GM12864 (cell line): ENCODE measurements around the gene FRMD4A.
"Not testable (repeated sequence)": the region's sequence is repeated elsewhere in the genome, so short reads cannot be mapped to it uniquely, and the experiment has no call there.

Experiments used
- DNase-seq: peaks from one replicate; pipeline ENCODE4 v3.0.0-alpha.2; 2011; ENCODE audit warnings: low read depth
- H3K4me3 ChIP-seq: 2 replicates; pipeline ENCODE4 v1.5.1; 2011; ENCODE audit warnings: mild to moderate bottlenecking, low read depth, low read length, control low read depth
- CTCF ChIP-seq: IDR thresholded peaks from 2 replicates; pipeline ENCODE4 v1.5.1; 2011; ENCODE audit warnings: low read depth, mild to moderate bottlenecking, moderate library complexity, low read length, control low read depth, inconsistent platforms; ENCODE audit errors: missing control alignments

Gene FRMD4A

DNA sequence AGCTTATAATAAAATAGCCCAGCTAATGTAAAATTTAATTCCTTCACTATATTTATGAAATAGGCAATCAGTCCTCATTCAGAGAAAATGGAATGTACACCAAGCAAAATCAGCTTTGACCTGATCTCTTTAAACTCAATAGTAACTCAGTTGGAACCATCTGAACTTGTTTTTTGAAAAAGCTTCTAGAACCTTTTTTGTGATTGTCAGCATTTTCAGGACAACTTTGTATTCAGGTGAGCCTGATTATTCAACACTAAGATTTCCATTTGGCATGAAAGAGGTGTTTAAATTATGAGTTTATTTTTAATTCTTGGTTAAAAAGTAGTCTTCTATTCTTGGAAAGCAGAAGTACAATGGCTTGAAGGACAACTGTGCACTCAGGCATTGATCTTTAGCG, 89.5 kb downstream of the FRMD4A start:
- no peak for TF ChIP-seq CTCF
- no peak for DNase-seq
- no peak overlapping the region for H3K4me3 ChIP-seq

GRCh38 chr10:14240253-14241189, 90.2 kb downstream of the FRMD4A start:
- no peak for DNase-seq

DNA sequence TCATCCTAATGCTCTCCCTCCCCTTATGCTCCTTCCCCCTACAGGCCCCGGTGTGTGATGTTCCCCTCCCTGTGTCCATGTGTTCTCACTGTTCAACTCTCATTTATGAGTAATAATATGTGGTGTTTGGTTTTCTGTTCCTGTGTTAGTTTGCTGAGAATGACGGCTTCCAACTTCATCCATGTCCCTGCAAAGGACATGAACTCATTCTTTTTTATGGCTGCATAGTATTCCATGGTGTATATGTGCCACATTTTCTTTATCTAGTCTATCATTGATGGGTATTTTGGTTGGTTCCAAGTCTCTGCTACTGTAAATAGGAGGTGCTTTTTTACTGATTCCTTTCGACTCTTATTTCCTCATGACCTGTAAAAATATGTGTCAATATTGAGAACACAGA, 92.1 kb downstream of the FRMD4A start:
- not testable (repeated sequence) for H3K4me3 ChIP-seq

More at GRCh38 chr10:14240253-14241189, 90.2 kb downstream of the FRMD4A start:
- TF ChIP-seq CTCF, result no peak
- no peak overlapping the region for H3K4me3 ChIP-seq

DNA sequence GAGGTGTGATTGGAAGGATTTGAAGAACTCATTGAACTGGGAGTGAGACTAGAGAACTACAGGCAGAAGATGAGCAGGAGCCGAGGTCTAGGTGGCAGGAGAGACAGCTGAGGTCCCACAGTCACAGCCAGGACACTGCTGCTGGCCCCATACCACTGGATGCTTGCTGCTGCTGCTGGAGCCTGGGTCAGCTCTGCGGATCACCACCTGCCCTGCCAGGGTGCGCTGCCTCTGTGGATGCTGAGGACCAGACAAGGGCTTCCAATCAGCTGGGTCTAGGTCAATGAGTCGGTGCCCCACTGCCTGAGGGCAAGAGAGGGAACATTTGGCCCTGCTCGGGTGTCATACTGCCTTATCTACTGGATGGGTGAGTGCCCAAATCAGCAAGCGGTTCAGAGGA, 94.4 kb downstream of the FRMD4A start:
- no peak for TF ChIP-seq CTCF
- no peak overlapping the region for H3K4me3 ChIP-seq
- DNase-seq, result no peak

More for the DNA sequence above, 92.1 kb downstream of the FRMD4A start:
- not testable (repeated sequence) for DNase-seq

DNA sequence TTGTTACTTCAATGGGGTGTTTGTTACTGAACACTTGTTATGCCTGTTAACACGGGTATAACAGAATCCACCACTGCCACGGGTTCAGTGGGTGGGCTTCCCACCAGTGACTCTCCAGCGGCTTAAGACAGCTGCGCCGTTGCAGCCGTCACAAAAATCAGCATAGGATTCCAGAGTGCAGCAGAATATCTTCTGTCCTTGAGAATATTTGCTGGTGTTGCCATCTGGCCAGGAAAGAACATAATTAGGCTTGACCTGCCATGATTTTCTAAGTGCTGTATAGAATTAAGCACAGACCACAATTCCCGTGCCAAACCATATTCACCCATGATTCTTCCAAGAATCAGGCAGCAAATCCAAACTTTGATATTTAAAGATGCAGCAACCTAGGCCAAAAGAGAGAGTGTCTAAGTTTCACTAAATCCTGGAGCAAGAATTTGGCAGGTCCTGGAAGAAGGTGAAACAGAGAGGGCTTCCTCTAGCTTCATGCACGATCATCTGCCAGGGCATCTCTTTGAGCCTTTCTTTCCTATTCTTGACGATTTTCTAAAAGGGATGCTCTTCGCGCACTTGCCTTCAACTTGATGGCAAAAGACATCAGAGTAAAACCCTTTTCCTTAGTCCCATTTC, 95.0 kb downstream of the FRMD4A start:
- no peak overlapping the region for H3K4me3 ChIP-seq
- no peak for DNase-seq
- TF ChIP-seq CTCF, result no peak

DNA sequence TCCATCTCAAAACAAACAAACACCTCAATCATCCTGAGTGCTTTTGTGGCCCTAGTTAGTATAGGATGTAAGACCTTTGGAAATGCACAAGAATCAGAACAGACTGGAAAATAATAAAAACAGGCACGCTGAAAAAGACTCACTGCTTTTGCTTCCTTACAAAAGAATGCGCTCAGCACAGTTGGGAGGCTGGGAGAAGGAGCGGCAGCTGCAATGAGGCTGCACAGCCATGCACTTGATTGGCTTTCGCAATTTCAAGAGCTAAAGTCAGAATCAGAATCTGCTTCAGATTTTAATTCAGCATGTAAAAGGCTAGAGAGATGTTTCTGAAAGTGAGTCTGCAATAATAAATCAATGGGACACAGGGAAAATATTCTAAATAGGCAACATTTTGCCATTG, 97.2 kb downstream of the FRMD4A start:
- no peak overlapping the region for H3K4me3 ChIP-seq
- no peak for DNase-seq
- TF ChIP-seq CTCF, result no peak

- not testable (repeated sequence) for H3K4me3 ChIP-seq, DNase-seq
These were observed 101.9 kb downstream of the FRMD4A start for GRCh38 chr10:14228798-14229197.

GRCh38 chr10:14225379-14225778, 105.3 kb downstream of the FRMD4A start:
- no peak for TF ChIP-seq CTCF
- DNase-seq, result no peak
- H3K4me3 ChIP-seq, result no peak overlapping the region
